ENCODE data around the gene RPL7L1.

GRCh38 chr6:42889815-42890214 lies 10.4 kb downstream of the RPL7L1 start:
- TF ChIP-seq CTCF (IDR thresholded peaks at IDR 0.05): no peak
- TF ChIP-seq EP300 (IDR thresholded peaks at IDR 0.05): no peak
- no peak for TF ChIP-seq POLR2AphosphoS5 (IDR thresholded peaks at IDR 0.05)
- TF ChIP-seq POLR2A (IDR thresholded peaks at IDR 0.05; ENCODE audit: low read depth): no peak

Data from esophagus muscularis mucosa (tissue), 4 donors.